ENCODE measurements around the gene METTL21A. TPM values are rescaled to one million over a fixed set of nuclear protein-coding genes. Genes with fewer than 3 reads are reported as not detected.

The METTL21A gene
- total and polyA plus RNA-seq, 3 donors from 2014 or later, result 7.8 to 14.9 (median 14.6) TPM

DNA sequence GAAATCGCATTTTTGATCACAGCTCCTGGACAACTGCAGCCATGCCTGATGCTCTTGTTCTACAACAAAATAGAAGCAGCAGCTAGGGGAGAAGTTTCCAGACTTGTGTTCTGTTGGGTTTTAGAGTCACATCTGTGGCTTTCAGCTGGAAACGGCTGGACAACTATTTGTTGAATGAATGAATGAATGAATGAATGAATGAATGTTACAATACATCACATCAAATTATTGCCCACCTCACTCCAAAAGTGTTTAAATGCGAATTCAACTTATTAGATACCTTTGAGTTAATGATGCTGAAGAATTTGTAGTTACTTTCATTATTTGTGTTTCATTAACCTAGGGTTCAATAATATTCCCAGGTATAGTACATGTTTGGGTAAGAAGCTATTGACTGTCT lies 8.5 kb upstream of the METTL21A start:
- TF ChIP-seq, protein P1, sequence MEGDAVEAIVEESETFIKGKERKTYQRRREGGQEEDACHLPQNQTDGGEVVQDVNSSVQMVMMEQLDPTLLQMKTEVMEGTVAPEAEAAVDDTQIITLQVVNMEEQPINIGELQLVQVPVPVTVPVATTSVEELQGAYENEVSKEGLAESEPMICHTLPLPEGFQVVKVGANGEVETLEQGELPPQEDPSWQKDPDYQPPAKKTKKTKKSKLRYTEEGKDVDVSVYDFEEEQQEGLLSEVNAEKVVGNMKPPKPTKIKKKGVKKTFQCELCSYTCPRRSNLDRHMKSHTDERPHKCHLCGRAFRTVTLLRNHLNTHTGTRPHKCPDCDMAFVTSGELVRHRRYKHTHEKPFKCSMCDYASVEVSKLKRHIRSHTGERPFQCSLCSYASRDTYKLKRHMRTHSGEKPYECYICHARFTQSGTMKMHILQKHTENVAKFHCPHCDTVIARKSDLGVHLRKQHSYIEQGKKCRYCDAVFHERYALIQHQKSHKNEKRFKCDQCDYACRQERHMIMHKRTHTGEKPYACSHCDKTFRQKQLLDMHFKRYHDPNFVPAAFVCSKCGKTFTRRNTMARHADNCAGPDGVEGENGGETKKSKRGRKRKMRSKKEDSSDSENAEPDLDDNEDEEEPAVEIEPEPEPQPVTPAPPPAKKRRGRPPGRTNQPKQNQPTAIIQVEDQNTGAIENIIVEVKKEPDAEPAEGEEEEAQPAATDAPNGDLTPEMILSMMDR (IDR thresholded peaks at IDR 0.05), result no peak
- no peak for TF ChIP-seq POLR2A (IDR thresholded peaks at IDR 0.05)
- Histone ChIP-seq H3K36me3 (ENCODE audit: low read depth, missing control alignments) (no peaks in the 10 kb centered on the region), H3K9me3 (no peaks in the 10 kb centered on the region), H3K27me3 (no peaks in the 10 kb centered on the region), H3K4me3 (no peak overlapping the region), H3K4me1 (no peaks in the 10 kb centered on the region), H3K27ac (no peak overlapping the region)
- intact Hi-C loops (cut with DNase I; ENCODE audit: low total_unique reads), result no loop called here
- no peak for DNase-seq
- WGBS, 2 donors, result 90 to 94% methylated on average over 3 of the region's 3 CpGs

DNA sequence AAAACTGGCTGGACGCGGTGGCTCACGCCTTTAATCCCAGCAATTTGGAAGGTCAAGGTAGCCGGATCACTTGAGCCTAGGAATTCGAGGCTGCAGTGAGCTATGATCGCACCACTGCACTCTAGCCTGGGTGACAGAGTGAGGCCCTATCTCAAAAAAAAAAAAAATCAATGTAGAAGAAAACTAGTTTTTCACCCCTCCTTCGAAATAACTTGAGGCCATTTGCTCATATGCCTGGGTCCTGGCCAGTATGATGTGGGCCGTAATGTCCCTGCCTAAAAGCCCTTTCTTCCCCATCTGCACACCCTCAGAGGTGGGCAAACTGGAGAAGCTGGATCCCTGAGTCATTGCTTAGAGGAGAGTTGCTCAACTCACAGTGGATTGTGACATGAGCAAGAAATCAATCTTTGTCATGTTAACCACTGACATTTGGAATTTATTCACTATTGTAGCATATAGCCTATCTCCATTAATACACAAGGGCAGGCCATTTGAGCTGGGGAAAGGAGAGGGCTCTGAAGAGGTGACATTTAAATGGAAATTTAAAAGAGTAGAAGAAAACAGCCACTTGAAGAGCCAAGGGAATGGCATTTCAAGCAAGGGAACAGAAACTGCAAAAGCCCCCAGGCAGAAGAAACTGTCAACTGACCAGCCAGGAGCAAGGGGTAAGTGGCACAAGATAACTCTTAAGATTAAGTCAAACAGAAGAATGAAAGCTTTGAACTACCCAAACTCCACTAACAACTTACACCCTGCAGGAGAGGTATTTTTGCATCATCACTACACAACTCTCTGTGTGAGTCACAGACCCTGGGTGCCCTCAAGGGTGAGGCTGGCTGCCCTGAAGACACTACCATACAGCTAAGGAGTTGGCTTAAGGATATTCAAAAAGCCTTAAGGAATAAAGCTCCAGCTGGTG lies 7.6 kb upstream of the METTL21A start:
- DNase-seq, result no peak
- Histone ChIP-seq H3K27me3 (no peaks in the 10 kb centered on the region), H3K4me3 (no peak overlapping the region), H3K36me3 (ENCODE audit: low read depth, missing control alignments) (no peaks in the 10 kb centered on the region), H3K9me3 (no peaks in the 10 kb centered on the region), H3K4me1 (no peaks in the 10 kb centered on the region), H3K27ac (no peak overlapping the region)
- intact Hi-C loops (cut with DNase I; ENCODE audit: low total_unique reads), result no loop called here
- TF ChIP-seq, protein P1 (IDR thresholded peaks at IDR 0.05), result no peak
- TF ChIP-seq POLR2A (IDR thresholded peaks at IDR 0.05), result no peak
- WGBS, 2 donors, result 76 to 83% methylated on average over 8 of the region's 8 CpGs

DNA sequence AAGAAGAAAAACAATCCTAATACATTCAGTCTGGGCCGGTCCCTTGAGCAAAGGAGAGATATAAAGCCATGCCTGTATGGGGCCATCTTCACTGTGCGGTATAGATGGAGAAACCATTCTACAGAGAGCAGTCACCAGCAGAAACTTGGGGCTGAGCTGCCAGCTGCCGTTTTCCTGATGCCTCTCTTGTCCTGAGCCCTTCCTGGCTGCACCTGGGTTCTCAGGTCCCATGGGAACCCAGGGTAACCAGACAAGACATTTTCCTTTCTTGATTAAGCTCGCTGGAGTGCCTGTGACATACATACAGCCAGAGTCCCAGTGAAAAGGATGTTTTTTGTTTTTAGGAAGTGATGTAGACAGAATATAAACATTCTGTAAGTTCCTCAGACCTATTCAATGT lies 5.3 kb upstream of the METTL21A start:
- H3K4me3 ChIP-seq, result no peak overlapping the region
- intact Hi-C loops (cut with DNase I; ENCODE audit: low total_unique reads), result no loop called here
- no peaks in the 10 kb centered on the region for H3K27me3 ChIP-seq
- 73 to 74% methylated on average over 4 of the region's 4 CpGs for WGBS, 2 donors
- no peaks in the 10 kb centered on the region for H3K9me3 ChIP-seq
- no peaks in the 10 kb centered on the region for H3K36me3 ChIP-seq (ENCODE audit: low read depth, missing control alignments)
- no peak for TF ChIP-seq POLR2A (IDR thresholded peaks at IDR 0.05)
- TF ChIP-seq, protein P1 (IDR thresholded peaks at IDR 0.05), result no peak
- H3K4me1 ChIP-seq, result peaks cover 8% of the 10 kb centered on the region
- H3K27ac ChIP-seq, result no peak overlapping the region
- DNase-seq, result no peak

DNA sequence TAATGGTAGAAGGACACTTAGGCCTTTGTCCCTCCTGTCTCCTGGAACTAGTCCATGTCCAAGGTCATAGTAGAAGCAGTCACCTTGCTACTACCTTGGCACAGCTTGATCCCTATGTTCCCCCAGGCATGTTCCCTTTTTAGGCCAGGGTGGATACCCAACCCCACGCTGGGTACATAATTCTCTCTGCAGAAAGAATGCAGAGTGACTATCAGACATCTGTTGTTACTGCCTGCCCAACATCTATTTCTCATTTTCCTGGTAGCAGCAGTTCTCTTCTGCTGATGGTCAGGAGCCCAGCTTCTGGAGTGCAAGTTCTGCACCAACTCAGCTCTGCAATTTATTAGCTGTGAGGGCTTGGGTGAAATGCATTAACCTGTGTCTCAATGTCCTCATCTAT lies 4.4 kb upstream of the METTL21A start:
- Histone ChIP-seq H3K4me1 (peaks cover 8% of the 10 kb centered on the region), H3K4me3 (no peak overlapping the region), H3K27ac (no peak overlapping the region), H3K27me3 (no peaks in the 10 kb centered on the region), H3K9me3 (no peaks in the 10 kb centered on the region), H3K36me3 (ENCODE audit: low read depth, missing control alignments) (no peaks in the 10 kb centered on the region)
- DNase-seq, result no peak
- WGBS, 2 donors, result 58 to 88% methylated on average over 1 of the region's 1 CpG
- TF ChIP-seq, protein P1 (IDR thresholded peaks at IDR 0.05), result no peak
- no peak for TF ChIP-seq POLR2A (IDR thresholded peaks at IDR 0.05)
- intact Hi-C loops (cut with DNase I; ENCODE audit: low total_unique reads), result loop anchor here (5.0 kb wide), 1 partner anchor 83 kb away; the partner anchor contains the start of gene CCNYL1

Measured in testis (tissue), 3 donors.